ENCODE data around the gene TMC6. TPM values are rescaled to one million over a fixed set of nuclear protein-coding genes. Genes with fewer than 3 reads are reported as not detected.

The TMC6 gene
- total and polyA plus RNA-seq, 4 donors: 7.7 to 61.9 (median 13.3) TPM

GRCh38 chr17:78168903-78169793 lies 40.6 kb upstream of the TMC6 start:
- Histone ChIP-seq H3K27me3 (ENCODE audit: control insufficient read depth in 4 of 4, insufficient read depth in 4 of 4, low read length in 3 of 4) (no peaks in the 10 kb centered on the region), H3K27ac (ENCODE audit: low read depth in 1 of 2, low read length in 2 of 2) (peak overlapping the region; percentile 39 to 73), H3K9ac (ENCODE audit: low read depth in 1 of 2, low read length in 2 of 2) (peak overlapping the region in 1 of 2 donors; percentile 28), H3K4me3 (ENCODE audit: low read depth in 1 of 3, low read length in 3 of 3) (peak overlapping the region; percentile 41 to 87 (median 74)), H3K9me3 (ENCODE audit: control insufficient read depth in 4 of 4, low read length in 3 of 4) (no peaks in the 10 kb centered on the region), H3K4me1 (ENCODE audit: control insufficient read depth in 4 of 4, insufficient read depth in 4 of 4, low read length in 3 of 4) (peaks cover 11 to 29% (median 20%) of the 10 kb centered on the region in 4 donors), H3K36me3 (ENCODE audit: control insufficient read depth in 4 of 4, insufficient read depth in 3 of 4, low read depth in 1 of 4, low read length in 3 of 4) (peaks cover 0 to 21% (median 4%) of the 10 kb centered on the region in 4 donors)
- TF ChIP-seq FOXA1 (IDR thresholded peaks at IDR 0.05) (no peak), TAF1 (conservative IDR thresholded peaks at IDR 0.05) (no peak), GABPA (IDR thresholded peaks at IDR 0.05 in 1 of 2, conservative IDR thresholded peaks at IDR 0.05 in 1 of 2) (no peak), MAX (IDR thresholded peaks at IDR 0.05) (no peak), RXRA (IDR thresholded peaks at IDR 0.05) (no peak), EGR1 (IDR thresholded peaks at IDR 0.05; ENCODE audit: low read depth in 2 of 2) (no peak), HNF4G (IDR thresholded peaks at IDR 0.05) (no peak)
- WGBS: 7% methylated on average over 38 of the region's 38 CpGs
- no peak for DNase-seq (ENCODE audit: low spot score)

GRCh38 chr17:78168242-78168902 lies 39.8 kb upstream of the TMC6 start, which contains the start of gene SYNGR2:
Gene SYNGR2 (plus strand): TSS chr17:78168581. CDS start chr17:78168617, 36 bp downstream.
- peak within 1 kb of the TSS; percentile 69 to 87 (median 74) for H3K4me3 ChIP-seq (ENCODE audit: low read depth in 1 of 3, low read length in 3 of 3)
- peak within 1 kb of the TSS; percentile 39 to 73 for H3K27ac ChIP-seq (ENCODE audit: low read depth in 1 of 2, low read length in 2 of 2)
- H3K36me3 ChIP-seq (ENCODE audit: control insufficient read depth in 4 of 4, insufficient read depth in 3 of 4, low read depth in 1 of 4, low read length in 3 of 4): peaks cover 0 to 20% (median 4%) of the 10 kb centered on the region in 4 donors
- under 1% methylated on average over 84 of the region's 84 CpGs for WGBS
- H3K9me3 ChIP-seq (ENCODE audit: control insufficient read depth in 4 of 4, low read length in 3 of 4): no peaks in the 10 kb centered on the region
- TF ChIP-seq SP1 (IDR thresholded peaks at IDR 0.05): peak; percentile 24
- peak in 1 of 2 donors; percentile 6 for TF ChIP-seq RAD21 (IDR thresholded peaks at IDR 0.05)
- no peak for TF ChIP-seq REST (IDR thresholded peaks at IDR 0.05)
- peak; percentile 89 for DNase-seq (ENCODE audit: low spot score)
- peak within 1 kb of the TSS in 1 of 2 donors; percentile 28 for H3K9ac ChIP-seq (ENCODE audit: low read depth in 1 of 2, low read length in 2 of 2)
- no peaks in the 10 kb centered on the region for H3K27me3 ChIP-seq (ENCODE audit: control insufficient read depth in 4 of 4, insufficient read depth in 4 of 4, low read length in 3 of 4)
- H3K4me1 ChIP-seq (ENCODE audit: control insufficient read depth in 4 of 4, insufficient read depth in 4 of 4, low read length in 3 of 4): peaks cover 7 to 26% (median 18%) of the 10 kb centered on the region in 4 donors

- Histone ChIP-seq H3K9me3 (ENCODE audit: control insufficient read depth in 4 of 4, low read length in 3 of 4) (no peaks in the 10 kb centered on the region), H3K9ac (ENCODE audit: low read depth in 1 of 2, low read length in 2 of 2) (no peak overlapping the region), H3K4me3 (ENCODE audit: low read depth in 1 of 3, low read length in 3 of 3) (no peak overlapping the region), H3K36me3 (ENCODE audit: control insufficient read depth in 4 of 4, insufficient read depth in 3 of 4, low read depth in 1 of 4, low read length in 3 of 4) (peaks cover 0 to 9% (median 2%) of the 10 kb centered on the region in 4 donors), H3K4me1 (ENCODE audit: control insufficient read depth in 4 of 4, insufficient read depth in 4 of 4, low read length in 3 of 4) (peaks cover 7 to 14% (median 13%) of the 10 kb centered on the region in 4 donors), H3K27ac (ENCODE audit: low read depth in 1 of 2, low read length in 2 of 2) (no peak overlapping the region), H3K27me3 (ENCODE audit: control insufficient read depth in 4 of 4, insufficient read depth in 4 of 4, low read length in 3 of 4) (no peaks in the 10 kb centered on the region)
- no peak for DNase-seq (ENCODE audit: low spot score)
- WGBS: 81% methylated on average over 6 of the region's 6 CpGs
- TF ChIP-seq TAF1 (conservative IDR thresholded peaks at IDR 0.05) (no peak), SP1 (IDR thresholded peaks at IDR 0.05) (no peak), GABPA (IDR thresholded peaks at IDR 0.05 in 1 of 2, conservative IDR thresholded peaks at IDR 0.05 in 1 of 2) (no peak), ATF3 (IDR thresholded peaks at IDR 0.05) (no peak), HNF4A (conservative IDR thresholded peaks at IDR 0.05) (no peak), YY1 (IDR thresholded peaks at IDR 0.05) (no peak), REST (IDR thresholded peaks at IDR 0.05) (no peak), JUND (IDR thresholded peaks at IDR 0.05) (no peak), NR2F2 (IDR thresholded peaks at IDR 0.05) (no peak), EGR1 (IDR thresholded peaks at IDR 0.05; ENCODE audit: low read depth in 2 of 2) (no peak), FOXA2 (IDR thresholded peaks at IDR 0.05) (no peak), HNF4G (IDR thresholded peaks at IDR 0.05) (no peak)
Measured at GRCh38 chr17:78166416-78166815, 37.9 kb upstream of the TMC6 start.
